HG02798 (cell line): Measurements from ENCODE around the gene IL4.
A peak's percentile ranks its signal among the peaks of the same experiment; 100 is the strongest.
"Not testable (repeated sequence)": the region's sequence is repeated elsewhere in the genome, so short reads cannot be mapped to it uniquely, and the experiment has no call there.

ENCODE experiments used
- ATAC-seq: cut with Tn5 transposase; IDR thresholded peaks from one replicate; pipeline ENCODE4 v1.9.1; 2021; ENCODE audit warnings: mild to moderate bottlenecking; ENCODE audit not compliant: unreplicated experiment, poor library complexity

Gene IL4

GRCh38 chr5:132673939-132674630 is at the start of gene IL4:
TSS of gene IL4 (plus strand) at chr5:132673989. CDS start at chr5:132674051, 62 bp downstream.
- peak; percentile 12 for ATAC-seq

- ATAC-seq, result no peak
These were observed 46.3 kb upstream of the IL4 start for GRCh38 chr5:132627470-132627869.

- ATAC-seq, result no peak
These were observed 45.0 kb upstream of the IL4 start for GRCh38 chr5:132628814-132629213.

GRCh38 chr5:132629230-132629944 is 44.4 kb upstream of the IL4 start:
- peak; percentile 77 for ATAC-seq

- ATAC-seq, result not testable (repeated sequence)
These were observed 40.2 kb upstream of the IL4 start for GRCh38 chr5:132633587-132633986.

- ATAC-seq, result peak; percentile 53
These were observed 37.9 kb upstream of the IL4 start for GRCh38 chr5:132635873-132636272.

GRCh38 chr5:132637241-132637640 is 36.5 kb upstream of the IL4 start:
- ATAC-seq, result no peak

GRCh38 chr5:132639706-132640130 is 34.1 kb upstream of the IL4 start:
- ATAC-seq, result peak; percentile 66

GRCh38 chr5:132640613-132641012 is 33.2 kb upstream of the IL4 start:
- ATAC-seq, result peak; percentile 29

GRCh38 chr5:132641241-132641723 is 32.5 kb upstream of the IL4 start:
- ATAC-seq, result peak; percentile 44

GRCh38 chr5:132641841-132642240 is 31.9 kb upstream of the IL4 start:
- ATAC-seq, result no peak

GRCh38 chr5:132644177-132644576 is 29.6 kb upstream of the IL4 start:
- ATAC-seq, result no peak

- no peak for ATAC-seq
These were observed 27.1 kb upstream of the IL4 start for GRCh38 chr5:132646583-132647266.

GRCh38 chr5:132647473-132647872 is 26.3 kb upstream of the IL4 start:
- ATAC-seq, result no peak

- no peak for ATAC-seq
These were observed 25.4 kb upstream of the IL4 start for GRCh38 chr5:132648355-132648754.

GRCh38 chr5:132651838-132652469 is 21.8 kb upstream of the IL4 start:
- no peak for ATAC-seq

GRCh38 chr5:132653716-132654115 is 20.1 kb upstream of the IL4 start:
- ATAC-seq, result no peak

- no peak for ATAC-seq
These were observed 17.7 kb upstream of the IL4 start for GRCh38 chr5:132655821-132656773.

GRCh38 chr5:132656774-132657355 is 16.9 kb upstream of the IL4 start:
- no peak for ATAC-seq
